ENCODE measurements around the gene GRK5. TPM values are rescaled to one million over a fixed set of nuclear protein-coding genes. Genes with fewer than 3 reads are reported as not detected.

GRK5 gene
- total and polyA plus RNA-seq, 9 of the 15 experiments (the other 6 are each of a cell fraction or from before 2014, with no cell fraction given), result 0.46 to 0.83 (median 0.67) TPM; not detected in 2

- TF ChIP-seq, protein P1, sequence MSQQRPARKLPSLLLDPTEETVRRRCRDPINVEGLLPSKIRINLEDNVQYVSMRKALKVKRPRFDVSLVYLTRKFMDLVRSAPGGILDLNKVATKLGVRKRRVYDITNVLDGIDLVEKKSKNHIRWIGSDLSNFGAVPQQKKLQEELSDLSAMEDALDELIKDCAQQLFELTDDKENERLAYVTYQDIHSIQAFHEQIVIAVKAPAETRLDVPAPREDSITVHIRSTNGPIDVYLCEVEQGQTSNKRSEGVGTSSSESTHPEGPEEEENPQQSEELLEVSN (IDR thresholded peaks at IDR 0.05; ENCODE audit: borderline replicate concordance in 1 of 2, extremely low read depth in 1 of 2, insufficient read depth in 1 of 2, insufficient read length in 1 of 2, low read depth in 1 of 2, low read length in 1 of 2, poor library complexity in 1 of 2, severe bottlenecking in 1 of 2), result no peak
- TF ChIP-seq MECOM (CRISPR knock-in tag; IDR thresholded peaks at IDR 0.05), result no peak
- no peak; a peak in 1 of 4 replicates for TF ChIP-seq TRIM24 (IDR thresholded peaks at IDR 0.05)
- TF ChIP-seq SRSF9 (IDR thresholded peaks at IDR 0.05; ENCODE audit: borderline replicate concordance, low read depth, low read length), result no peak
- TF ChIP-seq MEIS2 (IDR thresholded peaks at IDR 0.05; ENCODE audit: partially characterized antibody), result no peak
- TF ChIP-seq TAF1 (IDR thresholded peaks at IDR 0.05; ENCODE audit: control insufficient read depth, extremely low read depth, insufficient read depth, low read length, severe bottlenecking), result no peak
- TF ChIP-seq SOX6 (IDR thresholded peaks at IDR 0.05), result peak; percentile 80
- TF ChIP-seq CREM (IDR thresholded peaks at IDR 0.05; ENCODE audit: low read depth), result 0 out of 2 replicates have a peak, but pooled peaks have one; percentile 3
- no peak for TF ChIP-seq ZNF253 (CRISPR knock-in tag; conservative IDR thresholded peaks at IDR 0.05)
- 0 out of 2 replicates have a peak, but pooled peaks have one; percentile 35 for TF ChIP-seq TEAD2 (tag; IDR thresholded peaks at IDR 0.05)
- peak; percentile 68 for TF ChIP-seq MAFF (IDR thresholded peaks at IDR 0.05; ENCODE audit: low read length)
- no peak for TF ChIP-seq TSC22D4 (tag; IDR thresholded peaks at IDR 0.05)
- TF ChIP-seq FOXP4 (CRISPR knock-in tag; IDR thresholded peaks at IDR 0.05; ENCODE audit: borderline replicate concordance), result no peak
- no peak for TF ChIP-seq DDX20 (tag; IDR thresholded peaks at IDR 0.05; ENCODE audit: low read depth)
- TF ChIP-seq, protein P2, sequence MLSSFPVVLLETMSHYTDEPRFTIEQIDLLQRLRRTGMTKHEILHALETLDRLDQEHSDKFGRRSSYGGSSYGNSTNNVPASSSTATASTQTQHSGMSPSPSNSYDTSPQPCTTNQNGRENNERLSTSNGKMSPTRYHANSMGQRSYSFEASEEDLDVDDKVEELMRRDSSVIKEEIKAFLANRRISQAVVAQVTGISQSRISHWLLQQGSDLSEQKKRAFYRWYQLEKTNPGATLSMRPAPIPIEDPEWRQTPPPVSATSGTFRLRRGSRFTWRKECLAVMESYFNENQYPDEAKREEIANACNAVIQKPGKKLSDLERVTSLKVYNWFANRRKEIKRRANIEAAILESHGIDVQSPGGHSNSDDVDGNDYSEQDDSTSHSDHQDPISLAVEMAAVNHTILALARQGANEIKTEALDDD (IDR thresholded peaks at IDR 0.05), result peak; percentile 42; the same call in 1 of the 2 replicates
Observed at GRCh38 chr10:119250641-119251314, 43.4 kb downstream of the GRK5 start (continued).

Data from K562 (cell line).